ENCODE data around the gene CKAP4.

CKAP4 gene

DNA sequence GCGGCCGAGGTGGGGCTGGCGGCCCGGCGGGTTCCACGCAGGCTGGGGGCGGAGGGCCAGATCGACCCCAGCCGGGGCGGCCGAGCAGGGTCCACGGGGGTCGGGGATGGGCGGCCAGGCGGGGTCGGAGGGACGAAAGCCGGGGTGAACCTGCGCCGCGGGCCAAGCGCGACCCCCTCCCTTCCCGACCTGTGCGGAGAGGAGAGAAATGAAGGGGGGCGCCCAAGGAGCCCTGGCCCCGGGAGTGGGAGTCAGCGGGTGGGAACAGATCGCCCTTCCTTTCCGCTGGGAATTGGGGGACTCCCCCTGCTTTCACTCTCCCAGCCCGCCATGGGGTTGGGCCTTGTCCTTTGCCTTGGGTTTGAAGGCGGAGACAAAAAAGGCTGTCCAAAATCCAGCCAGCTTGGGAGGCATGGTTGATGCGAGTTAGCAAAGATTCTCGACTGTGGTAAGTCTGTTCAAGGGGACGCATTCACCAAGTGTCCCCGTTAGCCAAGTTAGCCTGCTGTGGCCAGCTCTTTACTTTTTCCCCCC is 559 bp upstream of the CKAP4 start:
- TF ChIP-seq FOXA1 (IDR thresholded peaks at IDR 0.05), result no peak
- no peak for TF ChIP-seq L3MBTL2 (conservative IDR thresholded peaks at IDR 0.05)
- TF ChIP-seq ZNF384 (IDR thresholded peaks at IDR 0.05), result no peak
- TF ChIP-seq HDGF (IDR thresholded peaks at IDR 0.05; ENCODE audit: borderline replicate concordance), result no peak
- no peak for TF ChIP-seq FOXK2 (IDR thresholded peaks at IDR 0.05)
- TF ChIP-seq NFRKB (IDR thresholded peaks at IDR 0.05), result no peak
- no peak for TF ChIP-seq ELF4 (IDR thresholded peaks at IDR 0.05)
- TF ChIP-seq CTBP1 (IDR thresholded peaks at IDR 0.05; ENCODE audit: borderline replicate concordance), result no peak
- no peak for TF ChIP-seq ARNT (IDR thresholded peaks at IDR 0.05)
- no peak for TF ChIP-seq TARDBP (IDR thresholded peaks at IDR 0.05)
- no peak for TF ChIP-seq SUZ12 (IDR thresholded peaks at IDR 0.05)
- TF ChIP-seq FOXM1 (IDR thresholded peaks at IDR 0.05; ENCODE audit: borderline replicate concordance), result no peak
- TF ChIP-seq, protein P1, sequence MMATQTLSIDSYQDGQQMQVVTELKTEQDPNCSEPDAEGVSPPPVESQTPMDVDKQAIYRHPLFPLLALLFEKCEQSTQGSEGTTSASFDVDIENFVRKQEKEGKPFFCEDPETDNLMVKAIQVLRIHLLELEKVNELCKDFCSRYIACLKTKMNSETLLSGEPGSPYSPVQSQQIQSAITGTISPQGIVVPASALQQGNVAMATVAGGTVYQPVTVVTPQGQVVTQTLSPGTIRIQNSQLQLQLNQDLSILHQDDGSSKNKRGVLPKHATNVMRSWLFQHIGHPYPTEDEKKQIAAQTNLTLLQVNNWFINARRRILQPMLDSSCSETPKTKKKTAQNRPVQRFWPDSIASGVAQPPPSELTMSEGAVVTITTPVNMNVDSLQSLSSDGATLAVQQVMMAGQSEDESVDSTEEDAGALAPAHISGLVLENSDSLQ (IDR thresholded peaks at IDR 0.05), result no peak
- TF ChIP-seq LEF1 (IDR thresholded peaks at IDR 0.05; ENCODE audit: borderline replicate concordance), result no peak
- no peak for TF ChIP-seq SP1 (IDR thresholded peaks at IDR 0.05)
- no peak for TF ChIP-seq BHLHE40 (IDR thresholded peaks at IDR 0.05; ENCODE audit: borderline replicate concordance)
- ChIA-PET POLR2A (interaction anchor here (0.9 to 1.0 kb wide), 2 partner anchors 15 to 110 kb away, joined by 3 to 4 read pairs; no protein-coding TSS in a partner anchor), CTCF (no interaction called here)
- peak; percentile 42 for DNase-seq (ENCODE audit: extremely low spot score)

DNA sequence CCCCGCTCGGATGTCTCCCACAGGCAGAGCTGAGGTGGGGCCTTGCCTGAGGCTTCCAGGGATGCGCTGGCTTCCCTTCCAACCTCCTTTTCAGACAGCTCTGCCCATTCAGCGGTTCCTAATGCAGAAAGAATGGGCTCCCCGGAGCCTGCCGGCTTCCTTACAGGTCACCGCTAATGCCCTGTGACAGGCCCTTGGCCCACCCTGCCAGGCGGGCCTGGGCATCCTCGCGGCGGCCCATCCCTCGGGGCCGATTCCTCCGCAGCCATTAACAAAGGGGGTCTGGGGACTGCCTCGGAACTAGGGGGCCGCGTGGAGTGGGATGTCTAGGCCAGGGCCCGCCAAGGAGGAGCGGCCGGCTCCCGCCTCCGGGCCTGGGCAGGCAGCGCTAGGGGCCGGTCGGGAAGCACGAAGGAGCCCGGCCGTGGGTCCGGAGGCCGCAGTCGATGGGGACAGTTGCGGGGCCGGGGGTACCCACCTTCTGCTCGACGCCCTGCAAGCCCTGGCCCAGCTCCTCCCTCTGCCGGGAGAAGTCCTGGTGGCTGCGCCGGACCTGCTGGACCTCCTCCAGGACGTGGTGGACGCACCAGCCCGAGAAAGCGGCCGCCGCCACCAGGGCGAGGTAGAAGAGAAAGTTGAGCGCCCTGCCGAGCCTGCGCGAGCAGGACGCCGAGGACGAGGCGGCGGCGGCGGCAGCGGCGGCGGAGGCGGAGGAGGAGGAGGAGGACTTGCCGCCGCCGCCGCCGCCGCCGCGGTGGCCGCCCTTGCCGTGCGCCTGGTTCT is 738 bp downstream of the CKAP4 start:
- CTCF ChIA-PET, result no interaction called here
- POLR2A ChIA-PET, result interaction anchor here (0.5 to 1.1 kb wide), 3 partner anchors 14 to 793 kb away, joined by 3 to 6 read pairs (median 4); partner anchors contain the start of gene POLR3B
- no peak for TF ChIP-seq LEF1 (IDR thresholded peaks at IDR 0.05; ENCODE audit: borderline replicate concordance)
- TF ChIP-seq ZNF384 (IDR thresholded peaks at IDR 0.05), result no peak
- TF ChIP-seq ARNT (IDR thresholded peaks at IDR 0.05), result no peak
- peak; percentile 53 for TF ChIP-seq L3MBTL2 (conservative IDR thresholded peaks at IDR 0.05)
- TF ChIP-seq SP1 (IDR thresholded peaks at IDR 0.05), result no peak
- TF ChIP-seq ELF4 (IDR thresholded peaks at IDR 0.05), result no peak
- no peak for TF ChIP-seq NFRKB (IDR thresholded peaks at IDR 0.05)
- DNase-seq (ENCODE audit: extremely low spot score), result peak; percentile 45

DNA sequence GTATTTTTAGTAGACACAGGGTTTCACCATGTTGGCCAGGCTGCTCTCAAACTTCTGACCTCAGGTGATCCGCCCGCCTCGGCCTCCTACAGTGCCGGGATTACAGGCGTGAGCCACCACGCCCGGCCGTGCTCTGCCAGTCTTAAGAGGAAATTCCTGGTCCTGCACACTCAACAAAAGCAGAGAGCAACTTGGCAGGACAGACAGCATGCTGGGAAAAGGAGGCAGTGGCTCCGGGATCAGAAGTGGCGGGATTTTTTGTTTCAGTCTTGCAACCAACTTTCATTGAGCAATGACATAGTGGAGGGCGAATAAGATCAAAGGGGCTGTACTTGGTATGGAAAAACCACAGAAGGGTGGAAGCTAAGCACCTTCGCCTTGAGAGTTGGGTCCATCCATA is 2.1 kb downstream of the CKAP4 start:
- no peak for DNase-seq (ENCODE audit: extremely low spot score)
- POLR2A ChIA-PET, result no interaction called here

DNA sequence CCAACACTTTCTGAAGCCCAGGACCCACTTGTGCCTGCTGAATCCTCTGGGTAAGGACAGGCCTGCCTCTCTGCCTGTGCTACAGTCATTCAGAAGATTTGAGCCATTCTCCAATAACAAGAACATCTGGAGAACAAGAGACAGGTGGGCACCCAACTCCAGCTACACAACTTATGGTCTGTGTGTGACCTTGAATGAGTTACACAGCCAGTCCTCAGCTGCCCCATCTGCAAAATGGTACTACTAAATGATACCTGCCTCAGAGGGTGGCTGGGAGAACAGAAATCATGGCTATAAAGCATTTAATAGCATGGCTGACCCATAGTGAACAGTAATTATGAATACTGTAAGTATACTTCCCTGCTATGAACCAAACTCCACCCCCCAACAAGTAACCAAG is 4.2 kb downstream of the CKAP4 start:
- ChIA-PET POLR2A (interaction anchor here (1.0 kb wide), 1 partner anchor 13 kb away, joined by 3 read pairs; no protein-coding TSS in a partner anchor), CTCF (no interaction called here)
- TF ChIP-seq CTBP1 (IDR thresholded peaks at IDR 0.05; ENCODE audit: borderline replicate concordance) (no peak), SP1 (IDR thresholded peaks at IDR 0.05) (no peak), SUZ12 (IDR thresholded peaks at IDR 0.05) (no peak), ZNF384 (IDR thresholded peaks at IDR 0.05) (no peak), HDGF (IDR thresholded peaks at IDR 0.05; ENCODE audit: borderline replicate concordance) (no peak), TARDBP (IDR thresholded peaks at IDR 0.05) (no peak), LEF1 (IDR thresholded peaks at IDR 0.05; ENCODE audit: borderline replicate concordance) (no peak), ARNT (IDR thresholded peaks at IDR 0.05) (no peak), FOXM1 (IDR thresholded peaks at IDR 0.05; ENCODE audit: borderline replicate concordance) (no peak), FOXA1 (IDR thresholded peaks at IDR 0.05) (no peak), L3MBTL2 (conservative IDR thresholded peaks at IDR 0.05) (no peak), ELF4 (IDR thresholded peaks at IDR 0.05) (no peak), NFRKB (IDR thresholded peaks at IDR 0.05) (no peak)
- TF ChIP-seq, protein P1 (IDR thresholded peaks at IDR 0.05), result no peak
- no peak for DNase-seq (ENCODE audit: extremely low spot score)

More for the DNA sequence above, 2.1 kb downstream of the CKAP4 start:
- CTCF ChIA-PET, result interaction anchor here (0.7 kb wide), 1 partner anchor 764 kb away, joined by 3 read pairs; no protein-coding TSS in a partner anchor
- TF ChIP-seq L3MBTL2 (conservative IDR thresholded peaks at IDR 0.05) (peak; percentile 31; the same call in 1 of the 2 replicates), ARNT (IDR thresholded peaks at IDR 0.05) (no peak)

DNA sequence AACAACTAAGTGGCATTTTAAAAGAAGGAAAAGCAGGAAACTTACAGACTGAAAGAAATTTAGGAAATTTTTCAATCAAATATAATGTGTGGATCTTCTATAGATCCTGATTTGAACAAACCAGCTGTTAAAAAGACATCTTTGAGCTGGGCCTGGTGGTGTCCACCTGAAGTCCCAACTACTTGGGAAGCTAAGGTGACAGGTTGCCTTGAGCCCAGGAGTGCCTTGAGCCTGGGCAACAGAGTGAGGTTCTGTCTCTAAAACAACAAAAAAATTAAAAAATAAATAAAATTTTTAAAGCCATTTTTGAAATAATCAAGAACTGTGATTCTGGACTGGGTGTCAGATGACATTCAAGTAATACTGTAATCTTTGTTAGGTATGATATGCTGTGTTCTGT is 7.0 kb downstream of the CKAP4 start:
- POLR2A ChIA-PET, result no interaction called here
- CTCF ChIA-PET, result no interaction called here
- TF ChIP-seq FOXK2 (IDR thresholded peaks at IDR 0.05) (no peak), CTBP1 (IDR thresholded peaks at IDR 0.05; ENCODE audit: borderline replicate concordance) (no peak), SUZ12 (IDR thresholded peaks at IDR 0.05) (no peak), L3MBTL2 (conservative IDR thresholded peaks at IDR 0.05) (no peak), FOXM1 (IDR thresholded peaks at IDR 0.05; ENCODE audit: borderline replicate concordance) (no peak), BHLHE40 (IDR thresholded peaks at IDR 0.05; ENCODE audit: borderline replicate concordance) (no peak), SP1 (IDR thresholded peaks at IDR 0.05) (no peak), HDGF (IDR thresholded peaks at IDR 0.05; ENCODE audit: borderline replicate concordance) (no peak), ARNT (IDR thresholded peaks at IDR 0.05) (no peak), FOXA1 (IDR thresholded peaks at IDR 0.05) (no peak), LEF1 (IDR thresholded peaks at IDR 0.05; ENCODE audit: borderline replicate concordance) (no peak), TARDBP (IDR thresholded peaks at IDR 0.05) (no peak)
- DNase-seq (ENCODE audit: extremely low spot score), result no peak

DNA sequence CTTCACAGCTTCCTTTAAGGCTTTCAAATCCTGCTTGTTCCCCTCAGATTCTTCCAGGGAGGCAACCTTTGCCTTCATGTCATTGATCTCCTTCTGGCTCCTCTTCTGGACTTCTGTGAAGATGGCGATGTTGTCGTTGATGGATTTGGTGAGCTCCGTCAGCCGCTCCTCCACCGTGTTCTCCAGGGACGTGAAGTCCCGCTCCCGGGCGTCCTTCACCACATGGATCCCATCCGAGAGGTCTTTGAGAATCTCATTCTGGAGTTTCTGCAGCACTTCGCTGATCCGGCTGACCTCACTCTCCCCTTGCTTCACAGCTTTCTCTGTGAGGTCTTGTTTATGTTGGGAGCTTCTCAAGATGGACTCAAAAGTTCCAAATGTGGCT is 7.9 kb downstream of the CKAP4 start:
- TF ChIP-seq FOXM1 (IDR thresholded peaks at IDR 0.05; ENCODE audit: borderline replicate concordance) (no peak), SUZ12 (IDR thresholded peaks at IDR 0.05) (no peak), L3MBTL2 (conservative IDR thresholded peaks at IDR 0.05) (no peak), LEF1 (IDR thresholded peaks at IDR 0.05; ENCODE audit: borderline replicate concordance) (no peak), ZNF384 (IDR thresholded peaks at IDR 0.05) (no peak)
- TF ChIP-seq, protein P1 (IDR thresholded peaks at IDR 0.05), result no peak
- ChIA-PET POLR2A (no interaction called here), CTCF (no interaction called here)
- DNase-seq (ENCODE audit: extremely low spot score), result no peak

All from HEK293T (cell line).